Testis (tissue), 2 donors: ENCODE measurements around the gene OSBPL8.
"Not testable (repeated sequence)": the region's sequence is repeated elsewhere in the genome, so short reads cannot be mapped to it uniquely, and the experiment has no call there.

ENCODE experiments used
- POLR2A ChIP-seq: fragments of 450-650 bp; IDR thresholded peaks from one replicate; pipeline ENCODE4 v1.6.1; 2017; ENCODE audit warnings: antibody characterized with exemption, mild to moderate bottlenecking, moderate library complexity
- TF ChIP-seq, protein P1 (sequence below), 3 experiments: fragments of 450-650 bp in 2 of 3; fragments of 200-600 bp in 1 of 3; sonication (generic) in 1 of 3; IDR thresholded peaks; one replicate each; pipeline ENCODE4 v1.5.1; 2016 to 2019; ENCODE audit warnings: antibody characterized with exemption in 3 of 3, mild to moderate bottlenecking in 2 of 3, moderate library complexity in 1 of 3

- TF ChIP-seq, protein P1, sequence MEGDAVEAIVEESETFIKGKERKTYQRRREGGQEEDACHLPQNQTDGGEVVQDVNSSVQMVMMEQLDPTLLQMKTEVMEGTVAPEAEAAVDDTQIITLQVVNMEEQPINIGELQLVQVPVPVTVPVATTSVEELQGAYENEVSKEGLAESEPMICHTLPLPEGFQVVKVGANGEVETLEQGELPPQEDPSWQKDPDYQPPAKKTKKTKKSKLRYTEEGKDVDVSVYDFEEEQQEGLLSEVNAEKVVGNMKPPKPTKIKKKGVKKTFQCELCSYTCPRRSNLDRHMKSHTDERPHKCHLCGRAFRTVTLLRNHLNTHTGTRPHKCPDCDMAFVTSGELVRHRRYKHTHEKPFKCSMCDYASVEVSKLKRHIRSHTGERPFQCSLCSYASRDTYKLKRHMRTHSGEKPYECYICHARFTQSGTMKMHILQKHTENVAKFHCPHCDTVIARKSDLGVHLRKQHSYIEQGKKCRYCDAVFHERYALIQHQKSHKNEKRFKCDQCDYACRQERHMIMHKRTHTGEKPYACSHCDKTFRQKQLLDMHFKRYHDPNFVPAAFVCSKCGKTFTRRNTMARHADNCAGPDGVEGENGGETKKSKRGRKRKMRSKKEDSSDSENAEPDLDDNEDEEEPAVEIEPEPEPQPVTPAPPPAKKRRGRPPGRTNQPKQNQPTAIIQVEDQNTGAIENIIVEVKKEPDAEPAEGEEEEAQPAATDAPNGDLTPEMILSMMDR (IDR thresholded peaks at IDR 0.05) = not testable (repeated sequence)
- TF ChIP-seq POLR2A = not testable (repeated sequence)
Measured at GRCh38 chr12:76499136-76499535, 60.4 kb downstream of the OSBPL8 start.
